H9 (cell line): ENCODE results near the gene ABCD1. TPM values are rescaled to one million over a fixed set of nuclear protein-coding genes. Genes with fewer than 3 reads are reported as not detected.
"Not testable (repeated sequence)": the region's sequence is repeated elsewhere in the genome, so short reads cannot be mapped to it uniquely, and the experiment has no call there.

Source experiments
- DNase-seq: peaks from one replicate; pipeline ENCODE4 v3.0.0-alpha.2; 2017
- H2AFZ ChIP-seq: one replicate; pipeline ENCODE4 v1.6.1; 2013; ENCODE audit warnings: mild to moderate bottlenecking, low read length, control low read depth, moderate library complexity
- H2AK5ac ChIP-seq: 2 replicates; pipeline ENCODE4 v1.6.1; 2013; ENCODE audit warnings: low read length, control low read depth, mixed read lengths; ENCODE audit not compliant: insufficient read length
- H2BK120ac ChIP-seq: one replicate; pipeline ENCODE4 v1.6.1; 2013; ENCODE audit warnings: low read depth, mild to moderate bottlenecking, low read length, control low read depth, inconsistent platforms; ENCODE audit not compliant: poor library complexity, severe bottlenecking
- H2BK12ac ChIP-seq: 2 replicates; pipeline ENCODE4 v1.6.1; 2013; ENCODE audit warnings: low read length, control low read depth, mixed read lengths, low read depth; ENCODE audit not compliant: insufficient read length
- H2BK15ac ChIP-seq: 2 replicates; pipeline ENCODE4 v1.6.1; 2013; ENCODE audit warnings: low read depth, low read length, control low read depth
- H2BK20ac ChIP-seq: one replicate; pipeline ENCODE4 v1.6.1; 2013; ENCODE audit warnings: low read depth, mild to moderate bottlenecking, low read length, control low read depth, inconsistent platforms; ENCODE audit not compliant: poor library complexity, severe bottlenecking
- H2BK5ac ChIP-seq: 2 replicates; pipeline ENCODE4 v1.6.1; 2013; ENCODE audit warnings: low read length, control low read depth, mixed read lengths; ENCODE audit not compliant: insufficient read length
- H3K14ac ChIP-seq: 2 replicates; pipeline ENCODE4 v1.6.1; 2013; ENCODE audit warnings: low read length, control low read depth; ENCODE audit not compliant: insufficient read depth
- H3K18ac ChIP-seq: 2 replicates; pipeline ENCODE4 v1.6.1; 2013; ENCODE audit warnings: low read depth, mild to moderate bottlenecking, mixed read lengths, low read length, control low read depth; ENCODE audit not compliant: insufficient read length
- H3K23ac ChIP-seq: 2 replicates; pipeline ENCODE4 v1.6.1; 2013; ENCODE audit warnings: low read length, control low read depth, mixed read lengths, low read depth; ENCODE audit not compliant: insufficient read length
- H3K23me2 ChIP-seq: 2 replicates; pipeline ENCODE4 v1.6.1; 2013; ENCODE audit warnings: low read depth, mild to moderate bottlenecking, mixed read lengths, low read length, control low read depth; ENCODE audit not compliant: insufficient read length, poor library complexity, severe bottlenecking
- H3K27ac ChIP-seq: 2 replicates; pipeline ENCODE4 v1.5.1; 2013; ENCODE audit warnings: low read length, control low read depth, mixed read lengths, low read depth; ENCODE audit not compliant: insufficient read length
- H3K27me3 ChIP-seq: 2 replicates; pipeline ENCODE4 v1.6.1; 2013; ENCODE audit warnings: low read length, control low read depth, inconsistent platforms; ENCODE audit not compliant: insufficient read depth
- H3K4ac ChIP-seq: 2 replicates; pipeline ENCODE4 v1.6.1; 2013; ENCODE audit warnings: low read depth, mild to moderate bottlenecking, control low read depth, inconsistent platforms, low read length, moderate library complexity
- H3K4me1 ChIP-seq: 2 replicates; pipeline ENCODE4 v1.6.1; 2013; ENCODE audit warnings: low read length, control low read depth, inconsistent platforms; ENCODE audit not compliant: insufficient read depth
- H3K4me2 ChIP-seq: 2 replicates; pipeline ENCODE4 v1.6.1; 2013; ENCODE audit warnings: low read length, control low read depth, mixed read lengths; ENCODE audit not compliant: insufficient read length, insufficient read depth
- H3K56ac ChIP-seq: 2 replicates; pipeline ENCODE4 v1.6.1; 2013; ENCODE audit warnings: low read depth, mild to moderate bottlenecking, mixed read lengths, low read length, control low read depth; ENCODE audit not compliant: insufficient read length
- H3K79me1 ChIP-seq: 2 replicates; pipeline ENCODE4 v1.6.1; 2013; ENCODE audit warnings: low read depth, mild to moderate bottlenecking, moderate library complexity, low read length, control low read depth, inconsistent platforms; ENCODE audit not compliant: insufficient read depth, poor library complexity, severe bottlenecking
- H3K79me2 ChIP-seq: 2 replicates; pipeline ENCODE4 v1.6.1; 2013; ENCODE audit warnings: low read length, control low read depth, inconsistent platforms; ENCODE audit not compliant: insufficient read depth
- H3K9ac ChIP-seq: 2 replicates; pipeline ENCODE4 v1.6.1; 2013; ENCODE audit warnings: low read length, control low read depth, mixed read lengths; ENCODE audit not compliant: insufficient read length; ENCODE audit errors: extremely low read depth
- H3K9me3 ChIP-seq: one replicate; pipeline ENCODE4 v1.6.1; 2013; ENCODE audit warnings: low read depth, low read length, inconsistent platforms; ENCODE audit not compliant: control insufficient read depth
- H3T11ph ChIP-seq: one replicate; pipeline ENCODE4 v1.6.1; 2013; ENCODE audit warnings: mild to moderate bottlenecking, low read length, control low read depth, inconsistent platforms
- H4K20me1 ChIP-seq: one replicate; pipeline ENCODE4 v1.6.1; 2013; ENCODE audit not compliant: control insufficient read depth, insufficient read length, insufficient read depth
- H4K5ac ChIP-seq: 2 replicates; pipeline ENCODE4 v1.6.1; 2013; ENCODE audit warnings: low read depth, mild to moderate bottlenecking, mixed read lengths, low read length, control low read depth; ENCODE audit not compliant: insufficient read length
- H4K8ac ChIP-seq: replicated peaks from 2 replicates; pipeline ENCODE4 v1.6.1; 2013; ENCODE audit warnings: low read length, control low read depth, mixed read lengths, low read depth; ENCODE audit not compliant: insufficient read length
- H4K91ac ChIP-seq: 2 replicates; pipeline ENCODE4 v1.6.1; 2013; ENCODE audit warnings: low read depth, mild to moderate bottlenecking, moderate library complexity, mixed read lengths, low read length, control low read depth; ENCODE audit not compliant: insufficient read length
- H3K27ac Mint-ChIP-seq, 3 experiments: 2 replicates in 2 of 3; 3 replicates in 1 of 3; pipeline ENCODE4 v1.8.0; 2020 to 2021; ENCODE audit warnings: mixed read lengths in 3 of 3, mild to moderate bottlenecking in 1 of 3, moderate library complexity in 1 of 3
- H3K27me3 Mint-ChIP-seq: 2 replicates; pipeline ENCODE4 v1.8.0; 2021; ENCODE audit warnings: low read depth, mild to moderate bottlenecking, moderate library complexity, mixed read lengths
- H3K36me3 Mint-ChIP-seq, 3 experiments: 2 replicates in 2 of 3; 3 replicates in 1 of 3; pipeline ENCODE4 v1.8.0; 2020 to 2021; ENCODE audit warnings: low read depth in 3 of 3, mixed read lengths in 3 of 3; ENCODE audit not compliant: insufficient read depth in 1 of 3
- H3K4me1 Mint-ChIP-seq, 2 experiments: 2 replicates each; pipeline ENCODE4 v1.8.0; 2020; ENCODE audit warnings: mixed read lengths in 2 of 2
- H3K4me3 Mint-ChIP-seq, 2 experiments: 2 replicates in 1 of 2; 3 replicates in 1 of 2; pipeline ENCODE4 v1.8.0; 2020 to 2021; ENCODE audit warnings: mild to moderate bottlenecking in 2 of 2, mixed read lengths in 2 of 2, moderate library complexity in 1 of 2
- H3K9me3 Mint-ChIP-seq, 2 experiments: 2 replicates in 1 of 2; 3 replicates in 1 of 2; pipeline ENCODE4 v1.8.0; 2020; ENCODE audit warnings: mild to moderate bottlenecking in 2 of 2, mixed read lengths in 2 of 2, moderate library complexity in 1 of 2
- WGBS: extraction: QIAGEN DNeasy Blood & Tissue Kit; methylation state at CpG from one replicate; pipeline ENCODE4 v1.1.7; 2013; ENCODE audit warnings: missing lambda C conversion rate, low lambda C conversion rate, mixed read lengths; ENCODE audit not compliant: insufficient read length; ENCODE audit errors: extremely low coverage; 5-methylcytosine and 5-hydroxymethylcytosine counted together
- total RNA-seq: library from RNA; stranded (reverse); gene quantifications from 2 replicates; pipeline ENCODE4 v1.2.1, GENCODE V29; 2021

ABCD1 gene
- total RNA-seq, 1 experiment from 2014 or later = 11.1 TPM

GRCh38 chrX:153749017-153749416 lies 24.4 kb downstream of the ABCD1 start:
- not testable (repeated sequence) for H3K79me1 ChIP-seq, H2BK120ac ChIP-seq, H3K56ac ChIP-seq, H3K9ac ChIP-seq, DNase-seq, H3K23me2 ChIP-seq, H4K91ac ChIP-seq, H4K20me1 ChIP-seq, H3K27me3 ChIP-seq, H2BK5ac ChIP-seq, H4K5ac ChIP-seq, H3K14ac ChIP-seq, H3K4me3 Mint-ChIP-seq, H2BK12ac ChIP-seq, H3K27ac ChIP-seq, H2BK15ac ChIP-seq, H3K18ac ChIP-seq, H3K36me3 Mint-ChIP-seq, H3K79me2 ChIP-seq, H3T11ph ChIP-seq, H3K4me2 ChIP-seq, H3K27ac Mint-ChIP-seq, H2AFZ ChIP-seq, H3K4me1 Mint-ChIP-seq, H2AK5ac ChIP-seq, H3K23ac ChIP-seq, H3K4ac ChIP-seq, H3K4me1 ChIP-seq, H2BK20ac ChIP-seq, H4K8ac ChIP-seq
- peaks cover 73 to 87% of the 10 kb centered on the region in 2 experiments for H3K9me3 Mint-ChIP-seq
- peaks cover 16% of the 10 kb centered on the region for H3K27me3 Mint-ChIP-seq
- H3K9me3 ChIP-seq = peaks cover 29% of the 10 kb centered on the region
- WGBS = no CpG with 5 or more reads among the region's 7 CpGs
